Stimulated activated effector memory CD8-positive, alpha-beta T cell treated with anti-CD3 and anti-CD28 coated beads, Interleukin-12 subunit alpha, Interleukin-12 subunit beta, amount 100 ng/mL, for 72 hours (primary cell): ENCODE data around the gene IQCE.
"Not testable (repeated sequence)": the region's sequence is repeated elsewhere in the genome, so short reads cannot be mapped to it uniquely, and the experiment has no call there.

Experiments
- ATAC-seq: fragments of 150-1000 bp; cut with Tn5 transposase; 2 replicates; pipeline ENCODE4 v1.10.0; 2021
- DNase-seq, 2 donors: peaks; one replicate each; pipeline ENCODE4 v3.0.0; 2021 to 2022; ENCODE audit warnings: low spot score in 2 of 2
- H3K27ac Mint-ChIP-seq: one replicate; pipeline ENCODE4 v1.8.0; 2022; ENCODE audit warnings: mild to moderate bottlenecking, mixed read lengths
- H3K36me3 Mint-ChIP-seq: one replicate; pipeline ENCODE4 v1.8.0; 2022; ENCODE audit warnings: mild to moderate bottlenecking, mixed read lengths
- H3K4me1 Mint-ChIP-seq: one replicate; pipeline ENCODE4 v1.8.0; 2022; ENCODE audit warnings: mixed read lengths
- H3K4me3 Mint-ChIP-seq: one replicate; pipeline ENCODE4 v1.8.0; 2022; ENCODE audit warnings: mild to moderate bottlenecking, mixed read lengths
- H3K9me3 Mint-ChIP-seq: one replicate; pipeline ENCODE4 v1.8.0; 2022; ENCODE audit warnings: mixed read lengths

Gene IQCE

GRCh38 chr7:2553831-2554581 lies 4.8 kb upstream of the IQCE start:
- no peak for ATAC-seq
- peaks cover 27% of the 10 kb centered on the region for H3K4me1 Mint-ChIP-seq

GRCh38 chr7:2554661-2555111 lies 4.1 kb upstream of the IQCE start:
- Mint-ChIP-seq H3K9me3 (no peaks in the 10 kb centered on the region), H3K4me1 (peaks cover 27% of the 10 kb centered on the region), H3K36me3 (peaks cover 45% of the 10 kb centered on the region), H3K4me3 (peak overlapping the region; percentile 88), H3K27ac (peak overlapping the region; percentile 95)
- DNase-seq, result no peak
- no peak for ATAC-seq

More at GRCh38 chr7:2553831-2554581, 4.8 kb upstream of the IQCE start:
- Mint-ChIP-seq H3K36me3 (peaks cover 52% of the 10 kb centered on the region), H3K9me3 (no peaks in the 10 kb centered on the region), H3K27ac (peak overlapping the region; percentile 95), H3K4me3 (peak overlapping the region; percentile 88)
- no peak for DNase-seq

- peaks cover 29% of the 10 kb centered on the region for H3K4me1 Mint-ChIP-seq
- peak within 1 kb of the TSS; percentile 88 for H3K4me3 Mint-ChIP-seq
- ATAC-seq (peak; percentile 87), DNase-seq (peak; percentile 93 to 96)
- no peaks in the 10 kb centered on the region for H3K9me3 Mint-ChIP-seq
- peaks cover 38% of the 10 kb centered on the region for H3K36me3 Mint-ChIP-seq
- peak within 1 kb of the TSS; percentile 95 for H3K27ac Mint-ChIP-seq
These were observed 3.4 kb upstream of the IQCE start, which contains the start of gene BRAT1 for GRCh38 chr7:2555121-2556052. TSS of gene BRAT1 (minus strand) at chr7:2555524. CDS start at chr7:2554431, 1,093 bp downstream.

GRCh38 chr7:2559283-2559950 lies 638 bp downstream of the IQCE start:
- no peaks in the 10 kb centered on the region for H3K9me3 Mint-ChIP-seq
- H3K27ac Mint-ChIP-seq, result no peak overlapping the region
- peak; percentile 33 for ATAC-seq
- H3K4me1 Mint-ChIP-seq, result peaks cover 14% of the 10 kb centered on the region
- no peaks in the 10 kb centered on the region for H3K36me3 Mint-ChIP-seq
- H3K4me3 Mint-ChIP-seq, result peak overlapping the region; percentile 60
- DNase-seq, result peak; percentile 40 to 69

GRCh38 chr7:2563955-2564354 lies 5.2 kb downstream of the IQCE start:
- H3K9me3 Mint-ChIP-seq, H3K4me3 Mint-ChIP-seq, H3K27ac Mint-ChIP-seq, H3K36me3 Mint-ChIP-seq, DNase-seq, ATAC-seq: not testable (repeated sequence)
- H3K4me1 Mint-ChIP-seq, result peaks cover 15% of the 10 kb centered on the region

GRCh38 chr7:2564970-2565540 lies 6.3 kb downstream of the IQCE start:
- Mint-ChIP-seq H3K27ac (no peak overlapping the region), H3K36me3 (no peaks in the 10 kb centered on the region), H3K4me1 (peaks cover 12% of the 10 kb centered on the region), H3K4me3 (no peak overlapping the region), H3K9me3 (no peaks in the 10 kb centered on the region)
- no peak for ATAC-seq
- no peak for DNase-seq

GRCh38 chr7:2566348-2566889 lies 7.6 kb downstream of the IQCE start:
- ATAC-seq (peak; percentile 77), DNase-seq (no peak)
- Mint-ChIP-seq H3K27ac (no peak overlapping the region), H3K4me1 (peaks cover 10% of the 10 kb centered on the region), H3K36me3 (no peaks in the 10 kb centered on the region), H3K4me3 (peak overlapping the region; percentile 13), H3K9me3 (no peaks in the 10 kb centered on the region)

- peak; percentile 80 for ATAC-seq
- Mint-ChIP-seq H3K4me1 (peaks cover 10% of the 10 kb centered on the region), H3K27ac (no peak overlapping the region)
These were observed 8.3 kb downstream of the IQCE start for GRCh38 chr7:2566890-2567678.

GRCh38 chr7:2567679-2568278 lies 9.0 kb downstream of the IQCE start:
- no peak overlapping the region for H3K27ac Mint-ChIP-seq
- peaks cover 10% of the 10 kb centered on the region for H3K4me1 Mint-ChIP-seq
- no peak for ATAC-seq
- no peak overlapping the region for H3K4me3 Mint-ChIP-seq
- H3K36me3 Mint-ChIP-seq, result peaks cover 1% of the 10 kb centered on the region
- no peak for DNase-seq
- no peaks in the 10 kb centered on the region for H3K9me3 Mint-ChIP-seq

More at GRCh38 chr7:2566890-2567678, 8.3 kb downstream of the IQCE start:
- H3K4me3 Mint-ChIP-seq, result peak overlapping the region; percentile 13
- no peaks in the 10 kb centered on the region for H3K9me3 Mint-ChIP-seq
- DNase-seq, result peak in 1 of 2 donors; percentile 62
- H3K36me3 Mint-ChIP-seq, result no peaks in the 10 kb centered on the region

- H3K27ac Mint-ChIP-seq, result no peak overlapping the region
- DNase-seq (no peak), ATAC-seq (no peak)
- H3K4me3 Mint-ChIP-seq, result no peak overlapping the region
- H3K9me3 Mint-ChIP-seq, result no peaks in the 10 kb centered on the region
- peaks cover 6% of the 10 kb centered on the region for H3K36me3 Mint-ChIP-seq
- peaks cover 5% of the 10 kb centered on the region for H3K4me1 Mint-ChIP-seq
These were observed 9.9 kb downstream of the IQCE start for GRCh38 chr7:2568521-2569223.

GRCh38 chr7:2569421-2569820 lies 10.6 kb downstream of the IQCE start:
- no peaks in the 10 kb centered on the region for H3K9me3 Mint-ChIP-seq
- H3K27ac Mint-ChIP-seq, result no peak overlapping the region
- no peak for ATAC-seq
- peaks cover 6% of the 10 kb centered on the region for H3K36me3 Mint-ChIP-seq
- no peak overlapping the region for H3K4me3 Mint-ChIP-seq
- H3K4me1 Mint-ChIP-seq, result peaks cover 5% of the 10 kb centered on the region
- DNase-seq, result no peak

- ATAC-seq (no peak), DNase-seq (no peak)
- Mint-ChIP-seq H3K36me3 (peaks cover 6% of the 10 kb centered on the region), H3K27ac (no peak overlapping the region), H3K4me3 (no peak overlapping the region), H3K9me3 (no peaks in the 10 kb centered on the region), H3K4me1 (peaks cover 5% of the 10 kb centered on the region)
These were observed 11.2 kb downstream of the IQCE start for GRCh38 chr7:2570021-2570420.

GRCh38 chr7:2571409-2571808 lies 12.6 kb downstream of the IQCE start:
- Mint-ChIP-seq H3K4me3 (no peak overlapping the region), H3K27ac (no peak overlapping the region), H3K9me3 (no peaks in the 10 kb centered on the region), H3K36me3 (peaks cover 6% of the 10 kb centered on the region), H3K4me1 (peaks cover 5% of the 10 kb centered on the region)
- DNase-seq (no peak), ATAC-seq (no peak)
